ENCODE data around the gene SOX10.

SOX10 gene

DNA sequence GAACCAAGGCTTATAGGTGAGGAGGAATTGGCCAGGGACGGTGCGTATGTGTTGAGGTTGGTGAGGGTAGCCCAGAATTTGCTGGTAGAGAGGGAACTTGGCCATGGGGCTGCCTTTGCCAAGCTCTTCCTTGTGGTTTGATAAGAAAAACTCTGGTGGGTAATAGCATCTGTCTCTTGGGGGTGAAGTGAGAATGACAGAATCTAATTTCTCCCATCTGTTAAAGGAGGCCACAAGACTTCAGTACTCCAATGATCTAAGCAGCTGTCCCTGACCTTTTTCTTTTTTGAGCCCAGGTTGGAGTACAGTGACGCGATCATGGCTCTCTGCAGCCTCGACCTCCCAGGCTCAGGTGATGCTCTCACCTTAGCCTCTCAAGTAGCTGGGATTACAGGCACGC is 36.9 kb upstream of the SOX10 start:
- no peaks in the 10 kb centered on the region for H4K20me1 ChIP-seq (ENCODE audit: insufficient read depth, low read length)
- no peaks in the 10 kb centered on the region for H3K9me3 ChIP-seq (ENCODE audit: insufficient read depth, low read length, severe bottlenecking)
- no peak overlapping the region for H3K9ac ChIP-seq (ENCODE audit: low read depth, low read length)
- no peaks in the 10 kb centered on the region for H3K27me3 ChIP-seq (ENCODE audit: insufficient read depth, low read length, poor library complexity)
- no peak overlapping the region for H3K4me2 ChIP-seq (ENCODE audit: insufficient read depth, low read length)
- no peak overlapping the region for H2AFZ ChIP-seq (ENCODE audit: low read depth, low read length)
- no peaks in the 10 kb centered on the region for H3K36me3 ChIP-seq (ENCODE audit: insufficient read depth, low read length)
- H3K79me2 ChIP-seq (ENCODE audit: insufficient read depth, low read length): no peaks in the 10 kb centered on the region
- no peak overlapping the region for H3K4me3 ChIP-seq (ENCODE audit: low read depth in 1 of 2, low read length in 2 of 2)
- ATAC-seq (ENCODE audit: insufficient read depth, low read depth) (no peak), DNase-seq (no peak)
- no peaks in the 10 kb centered on the region for H3K4me1 ChIP-seq (ENCODE audit: insufficient read depth, low read length)
- no peak for TF ChIP-seq EZH2 (IDR thresholded peaks at IDR 0.05; ENCODE audit: borderline replicate concordance, low read depth, low read length, severe bottlenecking)
- TF ChIP-seq, protein P1, sequence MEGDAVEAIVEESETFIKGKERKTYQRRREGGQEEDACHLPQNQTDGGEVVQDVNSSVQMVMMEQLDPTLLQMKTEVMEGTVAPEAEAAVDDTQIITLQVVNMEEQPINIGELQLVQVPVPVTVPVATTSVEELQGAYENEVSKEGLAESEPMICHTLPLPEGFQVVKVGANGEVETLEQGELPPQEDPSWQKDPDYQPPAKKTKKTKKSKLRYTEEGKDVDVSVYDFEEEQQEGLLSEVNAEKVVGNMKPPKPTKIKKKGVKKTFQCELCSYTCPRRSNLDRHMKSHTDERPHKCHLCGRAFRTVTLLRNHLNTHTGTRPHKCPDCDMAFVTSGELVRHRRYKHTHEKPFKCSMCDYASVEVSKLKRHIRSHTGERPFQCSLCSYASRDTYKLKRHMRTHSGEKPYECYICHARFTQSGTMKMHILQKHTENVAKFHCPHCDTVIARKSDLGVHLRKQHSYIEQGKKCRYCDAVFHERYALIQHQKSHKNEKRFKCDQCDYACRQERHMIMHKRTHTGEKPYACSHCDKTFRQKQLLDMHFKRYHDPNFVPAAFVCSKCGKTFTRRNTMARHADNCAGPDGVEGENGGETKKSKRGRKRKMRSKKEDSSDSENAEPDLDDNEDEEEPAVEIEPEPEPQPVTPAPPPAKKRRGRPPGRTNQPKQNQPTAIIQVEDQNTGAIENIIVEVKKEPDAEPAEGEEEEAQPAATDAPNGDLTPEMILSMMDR (IDR thresholded peaks at IDR 0.05; ENCODE audit: borderline replicate concordance, extremely low read depth, low read length, poor library complexity, severe bottlenecking): no peak
- H3K27ac ChIP-seq (ENCODE audit: low read length): no peak overlapping the region

DNA sequence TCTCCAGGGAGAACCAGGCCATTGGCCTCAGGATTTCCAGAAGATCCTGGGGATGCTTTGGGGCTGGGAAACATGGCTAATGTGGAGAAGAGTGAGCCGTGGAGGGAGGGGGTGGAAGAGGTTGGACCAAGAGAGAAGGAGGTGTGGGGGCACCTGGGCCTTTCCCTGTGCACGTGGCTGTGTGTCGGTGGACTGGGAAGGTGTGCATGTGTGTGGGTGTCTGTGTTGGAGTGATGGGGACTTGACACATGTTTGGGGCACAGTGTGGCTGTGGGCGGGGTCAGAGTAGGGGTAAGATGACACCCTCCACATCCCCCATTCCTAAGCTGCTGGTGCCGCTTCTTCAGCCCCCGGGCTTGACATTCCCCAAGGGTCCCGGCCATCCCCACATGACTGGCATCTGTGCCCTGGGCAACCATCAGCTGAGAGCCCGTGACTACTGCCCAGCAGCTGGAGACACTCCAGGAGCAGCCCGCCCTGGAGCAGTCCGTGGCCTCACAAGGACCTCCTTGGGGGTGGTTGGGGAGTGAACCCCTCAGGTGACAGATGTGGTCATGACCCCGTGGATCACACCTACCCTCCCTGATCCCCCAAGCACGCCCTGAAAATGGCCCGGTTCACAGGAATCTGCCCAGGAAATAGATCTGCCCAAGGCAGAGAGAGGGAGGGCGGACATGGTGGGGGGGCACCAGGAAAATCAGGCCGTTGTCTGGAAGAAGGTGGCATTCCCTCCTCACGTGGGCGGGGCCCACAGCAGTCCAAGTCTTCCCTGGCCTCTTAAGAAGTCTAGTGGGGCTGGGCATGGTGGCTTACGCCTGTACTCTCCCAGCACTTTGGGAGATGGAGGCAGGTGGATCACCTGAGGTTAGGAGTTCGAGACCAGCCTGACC is 34.8 kb upstream of the SOX10 start:
- DNase-seq (no peak), ATAC-seq (ENCODE audit: insufficient read depth, low read depth) (no peak)
- Histone ChIP-seq H3K4me2 (ENCODE audit: insufficient read depth, low read length) (no peak overlapping the region), H3K27me3 (ENCODE audit: insufficient read depth, low read length, poor library complexity) (no peaks in the 10 kb centered on the region), H3K27ac (ENCODE audit: low read length) (no peak overlapping the region), H3K9ac (ENCODE audit: low read depth, low read length) (no peak overlapping the region), H3K4me3 (ENCODE audit: low read depth in 1 of 2, low read length in 2 of 2) (no peak overlapping the region), H3K4me1 (ENCODE audit: insufficient read depth, low read length) (no peaks in the 10 kb centered on the region), H3K9me3 (ENCODE audit: insufficient read depth, low read length, severe bottlenecking) (no peaks in the 10 kb centered on the region), H3K79me2 (ENCODE audit: insufficient read depth, low read length) (no peaks in the 10 kb centered on the region), H2AFZ (ENCODE audit: low read depth, low read length) (no peak overlapping the region), H4K20me1 (ENCODE audit: insufficient read depth, low read length) (no peaks in the 10 kb centered on the region), H3K36me3 (ENCODE audit: insufficient read depth, low read length) (no peaks in the 10 kb centered on the region)
- TF ChIP-seq EZH2 (IDR thresholded peaks at IDR 0.05; ENCODE audit: borderline replicate concordance, low read depth, low read length, severe bottlenecking): no peak
- TF ChIP-seq, protein P1 (IDR thresholded peaks at IDR 0.05; ENCODE audit: borderline replicate concordance, extremely low read depth, low read length, poor library complexity, severe bottlenecking): no peak

DNA sequence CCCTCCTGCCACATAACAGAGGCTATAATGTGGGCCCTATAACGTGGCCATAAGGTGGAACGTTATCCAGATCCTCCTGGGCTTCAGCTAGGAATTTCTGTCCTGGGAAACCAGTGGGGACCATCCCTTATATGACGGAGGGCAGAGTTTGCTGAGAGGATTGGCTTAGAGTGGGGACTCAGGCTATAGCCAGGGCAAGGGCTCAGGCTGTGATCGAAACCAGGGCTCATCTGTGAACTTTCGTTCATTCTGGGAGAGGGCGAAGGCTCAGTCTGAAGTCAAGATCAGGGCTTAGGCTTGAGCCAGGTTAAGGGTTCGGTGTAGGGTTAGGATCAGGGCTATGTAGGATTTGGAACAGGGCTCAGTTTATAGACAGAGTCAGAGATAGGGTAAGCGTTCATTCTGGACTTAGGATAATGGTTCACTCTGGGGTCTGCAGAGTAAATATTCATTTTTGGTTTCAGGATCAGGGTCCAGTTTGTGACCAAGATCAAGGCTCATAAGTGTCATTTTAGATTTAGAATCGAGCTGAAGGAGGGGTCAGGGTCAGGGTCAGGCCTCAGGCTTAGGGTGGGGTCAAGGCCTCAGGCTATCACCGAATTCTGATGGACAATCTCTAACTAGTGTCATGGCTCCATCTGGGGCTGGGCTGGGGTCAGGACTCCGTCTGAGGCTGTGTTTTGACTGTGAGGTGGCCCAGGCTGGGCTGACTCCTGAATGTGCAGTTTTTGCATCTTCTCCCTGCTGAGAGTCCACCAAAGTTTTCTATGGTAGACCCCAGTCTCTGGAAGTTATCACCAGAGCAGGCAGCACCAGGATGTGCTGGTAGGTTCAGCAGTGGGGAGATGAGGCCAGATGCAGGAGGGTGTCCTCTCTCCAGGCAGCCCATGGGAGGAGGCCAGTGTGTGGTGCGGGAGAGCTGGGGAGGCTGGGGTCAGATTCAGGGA is 33.9 kb upstream of the SOX10 start:
- Histone ChIP-seq H3K27me3 (ENCODE audit: insufficient read depth, low read length, poor library complexity) (no peaks in the 10 kb centered on the region), H3K79me2 (ENCODE audit: insufficient read depth, low read length) (no peaks in the 10 kb centered on the region), H3K36me3 (ENCODE audit: insufficient read depth, low read length) (no peaks in the 10 kb centered on the region), H3K9ac (ENCODE audit: low read depth, low read length) (no peak overlapping the region), H3K4me3 (ENCODE audit: low read depth in 1 of 2, low read length in 2 of 2) (no peak overlapping the region), H3K9me3 (ENCODE audit: insufficient read depth, low read length, severe bottlenecking) (no peaks in the 10 kb centered on the region), H3K27ac (ENCODE audit: low read length) (no peak overlapping the region), H3K4me2 (ENCODE audit: insufficient read depth, low read length) (no peak overlapping the region), H2AFZ (ENCODE audit: low read depth, low read length) (no peak overlapping the region), H4K20me1 (ENCODE audit: insufficient read depth, low read length) (no peaks in the 10 kb centered on the region), H3K4me1 (ENCODE audit: insufficient read depth, low read length) (no peaks in the 10 kb centered on the region)
- TF ChIP-seq, protein P1 (IDR thresholded peaks at IDR 0.05; ENCODE audit: borderline replicate concordance, extremely low read depth, low read length, poor library complexity, severe bottlenecking): no peak
- TF ChIP-seq EZH2 (IDR thresholded peaks at IDR 0.05; ENCODE audit: borderline replicate concordance, low read depth, low read length, severe bottlenecking): no peak
- DNase-seq (no peak), ATAC-seq (ENCODE audit: insufficient read depth, low read depth) (no peak)
